ENCODE results near the gene ADCY3. TPM values are rescaled to one million over a fixed set of nuclear protein-coding genes. Genes with fewer than 3 reads are reported as not detected.

Gene ADCY3
- polyA plus RNA-seq, 3 donors, result 2.5 to 9.3 (median 3.5) TPM

DNA sequence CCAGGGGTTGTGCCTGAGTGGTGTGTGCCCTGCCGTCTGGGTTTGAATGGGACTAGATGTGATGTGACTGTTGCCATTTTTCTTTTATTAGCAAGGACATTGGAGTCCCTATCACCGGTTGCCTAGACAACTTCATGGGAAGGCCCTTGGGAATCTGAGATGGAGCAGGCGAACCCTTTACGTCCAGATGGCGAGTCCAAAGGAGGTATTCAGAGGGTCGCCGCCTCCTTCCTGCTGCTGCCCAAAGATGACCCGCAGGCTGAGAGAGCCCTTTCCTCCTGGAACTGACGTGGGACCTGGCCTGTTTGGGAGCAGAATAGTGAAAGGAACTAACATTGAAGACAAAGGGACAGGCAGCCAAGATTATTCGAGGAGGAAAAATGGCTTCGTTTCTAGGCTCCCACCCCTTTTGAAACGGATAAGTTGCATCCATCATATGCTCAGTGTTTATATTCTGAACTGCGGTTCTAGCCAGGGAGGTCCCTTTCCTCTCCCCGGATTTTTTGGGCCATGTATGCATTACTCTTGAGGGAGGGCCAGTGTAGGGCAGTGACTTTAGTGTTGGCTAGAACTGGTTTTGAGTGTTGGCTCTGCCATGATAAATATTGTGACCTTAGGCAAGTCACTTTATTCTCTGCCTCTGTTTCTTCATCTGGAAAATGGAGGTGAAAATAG is 126.1 kb downstream of the ADCY3 start:
- peaks cover 25 to 47% of the 10 kb centered on the region in 2 donors for H3K36me3 Mint-ChIP-seq
- peaks cover 0 to 2% (median 0%) of the 10 kb centered on the region in 7 donors for H3K9me3 Mint-ChIP-seq
- H3K4me3 Mint-ChIP-seq, result peak overlapping the region; percentile 88 to 94
- Histone ChIP-seq H3K36me3 (replicated peaks in 1 of 2; ENCODE audit: control insufficient read depth in 1 of 2, insufficient read depth in 2 of 2, low read length in 2 of 2) (peaks cover 2 to 37% of the 10 kb centered on the region in 2 donors), H3K9me3 (replicated peaks in 1 of 2; ENCODE audit: control insufficient read depth in 1 of 2, insufficient read depth in 1 of 2, low read length in 2 of 2) (no peaks in the 10 kb centered on the region), H3K27me3 (ENCODE audit: control insufficient read depth in 2 of 2, insufficient read depth in 2 of 2, low read length in 2 of 2) (no peaks in the 10 kb centered on the region), H4K20me1 (ENCODE audit: insufficient read depth, low read length) (no peaks in the 10 kb centered on the region), H3K4me2 (replicated peaks; ENCODE audit: extremely low read depth, low read length, poor library complexity, severe bottlenecking) (peak overlapping the region; percentile 93), H3K27ac (ENCODE audit: low read depth in 1 of 2, low read length in 2 of 2) (peak overlapping the region in 1 of 2 donors; percentile 96), H3K79me2 (ENCODE audit: insufficient read depth, low read length) (peaks cover 58% of the 10 kb centered on the region), H2AFZ (ENCODE audit: insufficient read depth, low read depth, low read length, poor library complexity, severe bottlenecking) (peak overlapping the region; percentile 89), H3K9ac (ENCODE audit: insufficient read depth, low read length, poor library complexity, severe bottlenecking) (peak overlapping the region; percentile 94), H3K4me1 (ENCODE audit: control insufficient read depth in 1 of 2, insufficient read depth in 2 of 2, low read length in 2 of 2) (peaks cover 14 to 21% of the 10 kb centered on the region in 2 donors), H3K4me3 (replicated peaks in 1 of 3; ENCODE audit: low read depth in 2 of 3, low read length in 3 of 3) (peak overlapping the region; percentile 66 to 86 (median 80))
- H3K4me1 Mint-ChIP-seq, result peaks cover 21% of the 10 kb centered on the region
- no peaks in the 10 kb centered on the region for H3K27me3 Mint-ChIP-seq (ENCODE audit: low read depth in 3 of 3)
- DNase-seq, result no peak
- intact Hi-C loops (cut with micrococcal nuclease), result loop anchor here (5.0 to 10.0 kb wide), 4 partner anchors 178 to 1971 kb away; partner anchors contain the start of genes ATAD2B (in 1 of the 2), DNAJC27 (in 1 of the 2), EFR3B (in 1 of the 2) and SLC35F6 (in 1 of the 2)
- 12% methylated on average over 11 of the region's 14 CpGs for WGBS (ENCODE audit: insufficient coverage)
- peak overlapping the region in 3 of 7 donors; percentile 2 to 99 (median 98) for H3K27ac Mint-ChIP-seq
- TF ChIP-seq, protein P1, sequence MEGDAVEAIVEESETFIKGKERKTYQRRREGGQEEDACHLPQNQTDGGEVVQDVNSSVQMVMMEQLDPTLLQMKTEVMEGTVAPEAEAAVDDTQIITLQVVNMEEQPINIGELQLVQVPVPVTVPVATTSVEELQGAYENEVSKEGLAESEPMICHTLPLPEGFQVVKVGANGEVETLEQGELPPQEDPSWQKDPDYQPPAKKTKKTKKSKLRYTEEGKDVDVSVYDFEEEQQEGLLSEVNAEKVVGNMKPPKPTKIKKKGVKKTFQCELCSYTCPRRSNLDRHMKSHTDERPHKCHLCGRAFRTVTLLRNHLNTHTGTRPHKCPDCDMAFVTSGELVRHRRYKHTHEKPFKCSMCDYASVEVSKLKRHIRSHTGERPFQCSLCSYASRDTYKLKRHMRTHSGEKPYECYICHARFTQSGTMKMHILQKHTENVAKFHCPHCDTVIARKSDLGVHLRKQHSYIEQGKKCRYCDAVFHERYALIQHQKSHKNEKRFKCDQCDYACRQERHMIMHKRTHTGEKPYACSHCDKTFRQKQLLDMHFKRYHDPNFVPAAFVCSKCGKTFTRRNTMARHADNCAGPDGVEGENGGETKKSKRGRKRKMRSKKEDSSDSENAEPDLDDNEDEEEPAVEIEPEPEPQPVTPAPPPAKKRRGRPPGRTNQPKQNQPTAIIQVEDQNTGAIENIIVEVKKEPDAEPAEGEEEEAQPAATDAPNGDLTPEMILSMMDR (IDR thresholded peaks at IDR 0.05), result no peak

- DNase-seq, result peak; percentile 92 to 95 (median 94)
- Histone ChIP-seq H2AFZ (ENCODE audit: insufficient read depth, low read depth, low read length, poor library complexity, severe bottlenecking) (peak within 1 kb of the TSS; percentile 89), H3K4me2 (replicated peaks; ENCODE audit: extremely low read depth, low read length, poor library complexity, severe bottlenecking) (peak within 1 kb of the TSS; percentile 93), H3K9me3 (replicated peaks in 1 of 2; ENCODE audit: control insufficient read depth in 1 of 2, insufficient read depth in 1 of 2, low read length in 2 of 2) (no peaks in the 10 kb centered on the region), H3K4me3 (replicated peaks in 1 of 3; ENCODE audit: low read depth in 2 of 3, low read length in 3 of 3) (peak within 1 kb of the TSS; percentile 66 to 86 (median 80)), H4K20me1 (ENCODE audit: insufficient read depth, low read length) (no peaks in the 10 kb centered on the region), H3K36me3 (replicated peaks in 1 of 2; ENCODE audit: control insufficient read depth in 1 of 2, insufficient read depth in 2 of 2, low read length in 2 of 2) (peaks cover 2 to 41% of the 10 kb centered on the region in 2 donors), H3K4me1 (ENCODE audit: control insufficient read depth in 1 of 2, insufficient read depth in 2 of 2, low read length in 2 of 2) (peaks cover 14 to 21% of the 10 kb centered on the region in 2 donors), H3K9ac (ENCODE audit: insufficient read depth, low read length, poor library complexity, severe bottlenecking) (peak within 1 kb of the TSS; percentile 94), H3K27ac (ENCODE audit: low read depth in 1 of 2, low read length in 2 of 2) (peak within 1 kb of the TSS; percentile 88 to 96), H3K27me3 (ENCODE audit: control insufficient read depth in 2 of 2, insufficient read depth in 2 of 2, low read length in 2 of 2) (no peaks in the 10 kb centered on the region), H3K79me2 (ENCODE audit: insufficient read depth, low read length) (peaks cover 50% of the 10 kb centered on the region)
- Mint-ChIP-seq H3K4me1 (peaks cover 21% of the 10 kb centered on the region), H3K27ac (peak within 1 kb of the TSS; percentile 97 to 100 (median 99)), H3K9me3 (peaks cover 0 to 1% (median 0%) of the 10 kb centered on the region in 7 donors), H3K27me3 (ENCODE audit: low read depth in 3 of 3) (no peaks in the 10 kb centered on the region), H3K4me3 (peak within 1 kb of the TSS; percentile 88 to 94), H3K36me3 (peaks cover 32 to 42% of the 10 kb centered on the region in 2 donors)
- intact Hi-C loops (cut with micrococcal nuclease), result loop anchor here (5.0 to 10.0 kb wide), 4 partner anchors 179 to 1972 kb away; partner anchors contain the start of genes ATAD2B (in 1 of the 2), DNAJC27 (in 1 of the 2), EFR3B (in 1 of the 2) and SLC35F6 (in 1 of the 2)
- TF ChIP-seq, protein P1 (IDR thresholded peaks at IDR 0.05), result peak; percentile 52
- WGBS (ENCODE audit: insufficient coverage), result under 1% methylated on average over 71 of the region's 74 CpGs
These were observed 126.9 kb downstream of the ADCY3 start, which contains the start of the genes CENPO and PTRHD1 for GRCh38 chr2:24792874-24793760. Gene CENPO (plus strand): TSS chr2:24793425. CDS start chr2:24793920, 495 bp downstream. Gene PTRHD1 (minus strand): TSS chr2:24793391. CDS start chr2:24793377, 14 bp downstream.
